ENCODE results near the gene ZBTB45. TPM values are rescaled to one million over a fixed set of nuclear protein-coding genes. Genes with fewer than 3 reads are reported as not detected.

ZBTB45 gene
- total and polyA plus RNA-seq, 2 donors from 2014 or later, result 7.7 to 16.9 TPM

DNA sequence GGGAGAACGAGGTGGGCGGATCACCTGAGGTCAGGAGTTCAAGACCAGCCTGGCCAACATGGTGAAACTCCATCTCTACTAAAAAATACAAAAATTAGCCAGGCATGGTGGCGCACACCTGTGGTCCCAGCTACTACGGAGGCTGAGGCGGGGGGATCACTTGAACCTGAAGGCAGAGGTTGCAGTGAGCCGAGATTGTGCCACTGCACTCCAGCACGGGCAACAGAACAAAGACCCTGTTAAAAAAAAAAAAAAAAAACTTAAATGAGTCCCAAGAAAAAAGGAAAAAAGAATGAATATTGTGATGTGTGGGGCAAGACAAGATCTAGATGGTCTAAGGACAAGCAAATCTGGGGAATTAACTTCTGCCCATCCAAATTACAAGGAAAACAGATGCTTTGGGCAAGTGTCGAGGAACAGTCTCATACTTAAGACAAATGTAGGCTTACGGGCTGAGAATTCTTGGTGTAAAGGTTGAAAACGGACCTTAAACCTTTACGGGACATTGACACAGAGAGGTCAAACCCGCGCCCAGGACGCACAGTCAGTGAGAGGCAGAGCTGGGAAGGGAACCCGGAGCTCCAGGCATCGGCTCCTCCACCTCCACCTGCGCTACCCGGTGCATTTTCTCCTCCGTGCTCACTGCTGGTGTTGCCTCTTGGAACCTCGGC lies 53.4 kb downstream of the ZBTB45 start:
- Histone ChIP-seq H3K4me1 (ENCODE audit: control insufficient read depth in 2 of 3, insufficient read depth in 2 of 3, low read depth in 1 of 3, low read length in 3 of 3) (peaks cover 0 to 9% (median 0%) of the 10 kb centered on the region in 3 donors), H3K27ac (ENCODE audit: low read depth in 2 of 2, low read length in 2 of 2) (no peak overlapping the region), H3K4me3 (ENCODE audit: low read length in 3 of 3) (peak overlapping the region; percentile 50 to 84 (median 63)), H3K27me3 (ENCODE audit: control insufficient read depth, insufficient read depth, low read length) (no peaks in the 10 kb centered on the region), H3K9ac (ENCODE audit: low read length in 3 of 3) (peak overlapping the region in 2 of 3 donors; percentile 40 to 61), H3K9me3 (ENCODE audit: control insufficient read depth in 2 of 3, insufficient read depth in 1 of 3, low read length in 3 of 3) (no peaks in the 10 kb centered on the region), H3K36me3 (ENCODE audit: control insufficient read depth in 2 of 3, insufficient read depth in 3 of 3, low read length in 3 of 3) (peaks cover 0 to 7% (median 0%) of the 10 kb centered on the region in 3 donors)
- DNase-seq (no peak), FAIRE-seq (no peak)
- TF ChIP-seq CTCF (IDR thresholded peaks at IDR 0.05; ENCODE audit: borderline replicate concordance, extremely low read depth, insufficient read depth), result no peak
- intact Hi-C loops (cut with DNase I), result no loop called here

Small RNAs within 50 kb of the gene (microRNA-seq; reads per million reads assigned to microRNA genes)
- gene MIR6807, result not detected

Other genes starting within 250 kb of the ZBTB45 start
- 9.0 TPM for gene ZNF8, start 240.9 kb downstream of the ZBTB45 start, total RNA-seq
- 1.3 TPM for gene ZNF8, start 240.9 kb downstream of the ZBTB45 start, polyA plus RNA-seq (ENCODE audit: insufficient read depth, low read depth, low replicate concordance)
- 35.4 TPM for gene ERVK3-1, start 214.4 kb downstream of the ZBTB45 start, total RNA-seq
- 41.6 TPM for gene ERVK3-1, start 214.4 kb downstream of the ZBTB45 start, polyA plus RNA-seq (ENCODE audit: insufficient read depth, low read depth, low replicate concordance)
- 3.3 TPM for gene ZSCAN22, start 192.8 kb downstream of the ZBTB45 start, total RNA-seq
- 1.1 TPM for gene ZSCAN22, start 192.8 kb downstream of the ZBTB45 start, polyA plus RNA-seq (ENCODE audit: insufficient read depth, low read depth, low replicate concordance)
- 10.9 TPM for gene A1BG, start 166.3 kb downstream of the ZBTB45 start, total RNA-seq
- gene A1BG, start 166.3 kb downstream of the ZBTB45 start, polyA plus RNA-seq (ENCODE audit: insufficient read depth, low read depth, low replicate concordance), result 19.0 TPM
- 5.0 TPM for gene ZNF497, start 157.1 kb downstream of the ZBTB45 start, total RNA-seq
- gene ZNF497, start 157.1 kb downstream of the ZBTB45 start, polyA plus RNA-seq (ENCODE audit: insufficient read depth, low read depth, low replicate concordance), result 1.7 TPM
- gene ZNF837, start 138.8 kb downstream of the ZBTB45 start, total RNA-seq, result 5.0 TPM
- 3.6 TPM for gene ZNF837, start 138.8 kb downstream of the ZBTB45 start, polyA plus RNA-seq (ENCODE audit: insufficient read depth, low read depth, low replicate concordance)
- gene RPS5, start 132.5 kb downstream of the ZBTB45 start, total RNA-seq, result 802 TPM
- gene RPS5, start 132.5 kb downstream of the ZBTB45 start, polyA plus RNA-seq (ENCODE audit: insufficient read depth, low read depth, low replicate concordance), result 929 TPM
- 0.25 TPM for gene RNF225, start 124.2 kb downstream of the ZBTB45 start, total RNA-seq
- gene RNF225, start 124.2 kb downstream of the ZBTB45 start, polyA plus RNA-seq (ENCODE audit: insufficient read depth, low read depth, low replicate concordance), result not detected
- gene ZNF584, start 111.2 kb downstream of the ZBTB45 start, total RNA-seq, result 13.0 TPM
- 6.2 TPM for gene ZNF584, start 111.2 kb downstream of the ZBTB45 start, polyA plus RNA-seq (ENCODE audit: insufficient read depth, low read depth, low replicate concordance)
- 7.8 TPM for gene ZNF132, start 79.7 kb downstream of the ZBTB45 start, total RNA-seq
- 2.9 TPM for gene ZNF132, start 79.7 kb downstream of the ZBTB45 start, polyA plus RNA-seq (ENCODE audit: insufficient read depth, low read depth, low replicate concordance)
- 9.9 TPM for gene ZNF324B, start 68.2 kb downstream of the ZBTB45 start, total RNA-seq
- gene ZNF324B, start 68.2 kb downstream of the ZBTB45 start, polyA plus RNA-seq (ENCODE audit: insufficient read depth, low read depth, low replicate concordance), result 3.4 TPM
- gene ZNF324, start 52.7 kb downstream of the ZBTB45 start, total RNA-seq, result 13.0 TPM
- 3.9 TPM for gene ZNF324, start 52.7 kb downstream of the ZBTB45 start, polyA plus RNA-seq (ENCODE audit: insufficient read depth, low read depth, low replicate concordance)
- gene ZNF446, start 43.5 kb downstream of the ZBTB45 start, total RNA-seq, result 13.3 TPM
- gene ZNF446, start 43.5 kb downstream of the ZBTB45 start, polyA plus RNA-seq (ENCODE audit: insufficient read depth, low read depth, low replicate concordance), result 12.6 TPM
- gene SLC27A5, start 7.8 kb downstream of the ZBTB45 start, total RNA-seq, result 10.8 TPM
- gene SLC27A5, start 7.8 kb downstream of the ZBTB45 start, polyA plus RNA-seq (ENCODE audit: insufficient read depth, low read depth, low replicate concordance), result 41.5 TPM
- 229 TPM for gene TRIM28, start 24.3 kb upstream of the ZBTB45 start, total RNA-seq
- gene TRIM28, start 24.3 kb upstream of the ZBTB45 start, polyA plus RNA-seq (ENCODE audit: insufficient read depth, low read depth, low replicate concordance), result 191 TPM
- gene CHMP2A, start 35.3 kb upstream of the ZBTB45 start, total RNA-seq, result 142 TPM
- gene CHMP2A, start 35.3 kb upstream of the ZBTB45 start, polyA plus RNA-seq (ENCODE audit: insufficient read depth, low read depth, low replicate concordance), result 294 TPM
- gene UBE2M, start 38.8 kb upstream of the ZBTB45 start, total RNA-seq, result 60.4 TPM
- gene UBE2M, start 38.8 kb upstream of the ZBTB45 start, polyA plus RNA-seq (ENCODE audit: insufficient read depth, low read depth, low replicate concordance), result 98.0 TPM
- 38.6 TPM for gene MZF1, start 53.5 kb upstream of the ZBTB45 start, total RNA-seq
- gene MZF1, start 53.5 kb upstream of the ZBTB45 start, polyA plus RNA-seq (ENCODE audit: insufficient read depth, low read depth, low replicate concordance), result 12.9 TPM